ENCODE measurements around the gene TRAP1. TPM values are rescaled to one million over a fixed set of nuclear protein-coding genes. Genes with fewer than 3 reads are reported as not detected.

The TRAP1 gene
- total RNA-seq, 1 donor from 2014 or later: 104 TPM

DNA sequence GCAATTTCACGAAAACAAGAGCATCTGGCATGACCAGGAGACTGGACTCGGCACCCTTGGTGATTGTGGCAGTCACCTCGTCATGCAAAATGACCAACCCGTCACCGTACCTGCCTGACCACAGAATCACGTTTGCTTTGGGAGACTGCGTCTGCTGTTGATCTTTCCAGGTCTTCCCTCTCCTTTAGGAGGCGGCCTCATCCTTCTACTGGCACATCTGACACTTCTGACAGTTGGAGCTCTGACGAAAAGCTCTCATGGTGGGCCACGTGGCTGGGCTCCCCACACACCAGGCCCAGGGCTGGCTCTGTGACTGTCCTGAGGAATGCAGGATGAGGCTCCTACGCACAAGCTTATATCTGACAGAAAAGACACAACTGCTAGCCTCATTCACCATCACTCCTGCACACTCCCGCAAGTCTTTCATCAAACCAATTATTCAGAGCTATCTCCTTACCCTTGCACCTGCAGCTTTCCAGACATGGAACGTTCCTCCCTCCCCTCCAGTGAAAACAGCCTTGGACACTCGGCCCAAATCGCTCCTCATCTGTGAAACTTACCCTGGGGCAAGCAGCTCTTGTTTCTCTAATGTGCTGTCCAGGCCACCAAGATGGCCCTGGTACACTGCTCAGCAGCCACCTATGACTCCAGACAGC, 3.6 kb downstream of the TRAP1 start:
- DNase-seq (ENCODE audit: low read depth in 2 of 2): no peak

DNA sequence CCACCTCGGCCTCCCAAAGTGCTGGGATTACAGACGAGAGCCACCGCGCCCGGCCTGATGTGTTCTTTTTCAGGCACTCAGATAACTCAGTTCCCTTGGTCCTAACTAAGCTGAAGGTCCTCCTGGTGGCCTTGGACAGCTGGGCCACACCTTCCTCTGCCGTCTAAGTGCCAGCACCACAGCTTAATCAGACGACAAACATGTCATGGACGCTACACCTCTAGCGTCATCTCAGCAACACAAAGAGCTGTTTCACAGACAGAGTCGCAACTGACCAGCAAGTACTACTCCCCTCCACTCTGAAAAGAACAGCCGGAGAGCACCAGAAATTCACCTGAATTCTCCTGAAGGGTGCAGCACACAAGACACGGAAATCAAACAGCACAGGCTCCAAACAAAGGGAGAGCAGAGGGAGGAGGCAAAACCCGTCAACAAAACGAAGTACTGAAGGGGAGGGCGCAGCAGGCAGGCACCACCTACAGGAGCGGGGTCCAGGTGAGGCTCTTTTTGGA, 4.4 kb downstream of the TRAP1 start:
- DNase-seq (ENCODE audit: low read depth in 2 of 2): no peak

DNA sequence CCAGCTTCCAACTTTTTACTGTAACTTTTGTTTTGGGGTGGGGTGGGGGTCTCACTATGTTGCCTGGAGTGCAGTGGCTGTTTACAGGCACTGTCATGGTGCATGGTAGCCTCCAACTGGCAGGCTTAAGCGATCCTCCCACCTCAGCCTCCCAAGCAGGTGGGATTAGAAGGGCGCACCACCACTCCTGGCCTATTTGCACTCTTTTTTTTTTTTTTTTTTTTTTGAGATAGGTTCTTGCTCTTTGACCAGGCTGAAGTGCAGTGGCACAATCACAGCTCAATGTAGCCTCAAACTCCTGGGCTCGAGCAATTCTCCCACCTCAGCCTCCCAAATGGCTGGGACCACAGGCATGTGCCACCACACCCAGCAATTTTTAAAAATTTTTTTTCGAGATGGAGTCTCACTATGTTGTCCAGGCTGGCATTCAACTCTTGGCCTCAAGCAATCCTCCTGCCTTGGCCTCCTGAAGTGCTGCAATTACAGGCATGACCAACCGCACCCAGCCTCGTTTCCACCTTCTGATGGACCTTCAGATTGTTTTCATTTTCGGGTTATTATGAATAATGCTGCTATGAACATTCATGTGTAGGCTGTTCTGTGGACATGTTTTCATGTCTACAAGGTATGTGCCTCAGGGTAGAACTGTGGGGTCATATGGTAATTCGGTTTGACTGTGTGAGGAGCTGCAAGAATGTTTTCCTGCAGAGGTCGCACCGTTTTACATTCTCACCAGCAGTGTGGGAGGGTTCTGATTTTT, 10.9 kb downstream of the TRAP1 start:
- no peak for DNase-seq (ENCODE audit: low read depth in 2 of 2)

DNA sequence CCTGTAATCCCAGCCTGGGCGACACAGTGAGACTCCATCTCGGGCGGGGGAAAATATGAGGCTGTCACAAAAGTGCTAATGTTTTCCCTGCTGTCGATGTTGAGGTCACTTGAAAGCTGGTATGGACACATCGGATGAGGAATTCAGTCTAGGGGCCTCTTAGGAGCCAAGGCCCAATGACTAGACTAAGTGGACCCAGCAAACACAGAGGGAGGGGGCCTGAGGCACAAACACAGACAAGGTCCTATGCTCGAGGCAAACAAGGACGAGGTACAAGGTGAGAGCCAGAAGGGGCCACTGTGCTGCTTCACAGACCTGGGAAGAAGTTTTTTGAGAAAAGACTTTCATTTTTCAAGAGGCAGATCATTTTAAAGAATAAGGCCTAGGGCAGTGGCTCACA, 15.2 kb downstream of the TRAP1 start:
- DNase-seq (ENCODE audit: low read depth in 2 of 2): no peak

DNA sequence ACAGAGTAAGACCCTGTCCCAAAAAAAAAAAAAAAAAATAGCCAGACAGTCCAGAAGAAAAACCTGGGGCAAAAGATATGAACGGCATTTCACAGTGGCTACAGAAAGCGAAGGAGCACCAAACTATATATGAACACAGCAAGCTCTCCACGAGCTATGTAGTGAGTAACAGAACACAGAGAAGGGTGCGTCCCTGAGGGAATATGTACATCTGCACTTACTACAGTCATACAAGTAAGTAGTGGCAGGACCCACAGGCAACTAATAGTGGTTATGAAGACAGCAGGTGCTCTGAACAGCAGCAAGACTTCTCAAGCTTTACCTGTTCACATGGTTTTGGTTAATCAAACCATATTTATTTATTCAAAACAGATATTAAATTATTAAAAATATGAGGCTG, 15.8 kb downstream of the TRAP1 start:
- DNase-seq (ENCODE audit: low read depth in 2 of 2): no peak

DNA sequence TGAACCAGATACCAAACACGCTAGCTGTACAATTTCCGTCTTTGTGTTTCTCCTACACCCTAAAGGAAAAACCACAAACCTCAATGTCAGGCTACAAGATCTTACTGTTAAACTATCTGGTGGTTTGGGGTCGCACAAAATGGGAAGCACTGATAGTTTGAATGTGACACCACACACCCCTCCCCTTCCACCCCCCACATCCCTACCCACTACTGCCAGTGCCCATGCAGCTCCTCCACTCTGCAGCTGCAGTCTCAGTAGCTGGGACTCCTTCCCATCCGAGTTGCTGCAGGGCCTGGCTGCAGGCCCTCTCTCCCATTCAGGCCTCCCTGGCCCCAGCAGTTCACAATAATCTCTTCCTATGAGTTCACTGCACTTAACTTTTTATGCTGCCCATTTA, 18.4 kb downstream of the TRAP1 start:
- no peak for DNase-seq (ENCODE audit: low read depth in 2 of 2)

DNA sequence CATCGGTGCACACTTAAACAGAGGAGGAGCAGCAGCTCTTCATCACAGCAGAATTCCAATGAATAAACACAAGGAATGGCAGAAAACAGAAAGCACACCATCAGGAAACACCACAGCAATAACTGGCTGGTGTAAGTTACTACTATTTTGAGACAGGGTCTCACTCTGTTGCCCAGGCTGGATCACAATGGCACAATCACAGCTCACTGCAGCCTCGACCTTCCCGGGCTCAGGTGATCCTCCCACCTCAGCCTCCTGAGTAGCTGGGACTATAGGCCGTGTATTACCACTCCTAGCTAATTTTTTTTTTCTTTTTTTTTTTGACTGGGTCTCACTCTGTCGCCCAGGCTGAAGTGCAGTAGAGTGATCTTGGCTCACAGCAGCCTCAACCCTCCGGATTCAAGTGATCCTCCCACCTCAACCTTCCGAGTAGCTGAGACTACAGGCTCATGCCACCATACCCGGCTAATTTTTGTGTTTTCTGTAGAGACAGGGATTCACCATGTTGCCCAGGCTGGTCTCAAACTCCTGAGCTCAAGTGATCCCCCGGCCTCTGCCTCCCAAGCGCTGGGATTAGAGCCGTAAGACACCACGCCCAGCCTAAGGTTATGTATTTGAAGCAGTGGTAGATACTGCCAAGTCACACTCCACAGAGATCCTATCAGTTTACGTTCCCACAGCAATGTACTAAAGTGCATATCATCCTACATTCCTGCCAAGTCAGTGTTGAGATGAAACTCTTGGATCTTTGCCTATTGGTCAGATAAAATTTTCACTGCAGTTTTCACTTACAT, 20.7 kb downstream of the TRAP1 start:
- no peak for DNase-seq (ENCODE audit: low read depth in 2 of 2)

DNA sequence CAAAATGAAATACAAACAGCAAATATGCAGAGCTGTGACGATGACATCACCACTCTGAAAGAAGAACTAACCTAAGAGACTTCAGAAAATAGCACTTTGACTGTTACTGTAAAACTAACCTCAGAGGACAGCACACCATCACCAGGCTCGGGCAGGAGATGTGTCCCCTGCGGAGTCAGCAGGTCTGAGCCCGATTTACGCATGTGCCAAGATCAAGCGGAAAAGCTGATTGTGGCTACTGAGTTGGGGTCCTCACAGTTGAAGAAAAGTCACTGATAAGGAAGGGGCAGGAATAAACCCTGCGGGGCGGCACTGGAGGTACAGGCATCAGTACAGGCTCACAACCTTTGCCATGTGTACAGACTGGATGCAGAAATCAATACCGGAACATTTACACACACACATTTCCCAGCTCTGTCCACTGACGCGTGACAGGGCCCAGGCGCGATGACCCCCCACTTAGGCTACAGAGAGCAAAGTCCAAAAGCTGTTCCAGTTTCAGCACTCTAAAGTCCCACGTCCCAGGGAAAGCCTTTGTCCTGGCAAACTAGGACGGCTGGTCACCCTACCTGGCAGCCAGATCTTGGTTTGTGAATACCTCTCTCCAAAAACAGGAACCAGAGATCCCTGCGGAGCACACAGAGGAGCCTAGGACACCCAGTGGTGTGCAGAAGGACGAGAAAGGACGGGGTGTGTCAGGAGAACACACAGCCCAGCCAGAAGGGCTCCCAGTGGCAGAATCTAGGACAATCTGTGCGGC, 21.5 kb downstream of the TRAP1 start:
- DNase-seq (ENCODE audit: low read depth in 2 of 2): no peak

DNA sequence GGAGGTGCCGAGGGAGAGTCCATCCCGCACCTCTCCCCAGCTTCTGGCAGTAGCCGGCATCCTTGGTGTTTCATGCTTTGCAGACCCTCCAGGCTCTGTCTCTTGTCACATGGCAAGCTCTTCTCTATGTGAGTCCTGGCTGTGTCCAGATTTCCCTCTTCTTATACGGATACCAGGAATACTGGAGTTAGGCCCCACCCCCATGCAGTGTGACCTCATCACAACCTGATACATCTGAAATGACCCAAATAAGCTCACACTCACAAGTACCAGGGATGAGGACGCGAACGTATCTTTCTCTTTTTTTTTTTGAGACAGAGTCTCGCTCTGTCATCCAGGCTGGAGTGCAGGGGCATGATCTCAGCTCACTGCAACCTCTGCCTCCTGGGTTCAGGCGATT, 23.3 kb downstream of the TRAP1 start:
- DNase-seq (ENCODE audit: low read depth in 2 of 2): no peak

DNA sequence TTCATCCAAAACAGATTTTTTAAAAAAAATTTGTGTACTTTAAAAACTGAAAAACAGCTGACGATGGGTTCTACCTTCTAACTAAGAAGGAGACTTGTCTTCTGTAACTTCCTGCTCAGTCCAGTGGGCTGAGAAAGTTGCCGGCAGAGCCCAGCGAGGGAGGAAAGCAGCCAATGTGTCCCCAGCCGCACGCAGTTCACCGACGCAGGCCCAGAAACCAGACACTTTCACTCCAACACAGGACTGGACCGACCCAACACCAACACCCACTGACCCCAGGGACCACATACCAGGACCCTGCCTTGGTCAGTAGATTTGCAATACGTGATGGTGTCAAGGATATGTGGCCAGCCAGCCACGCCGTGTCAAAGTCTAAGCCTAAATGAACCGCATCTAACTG, 25.6 kb downstream of the TRAP1 start:
- DNase-seq (ENCODE audit: low read depth in 2 of 2): no peak

DNA sequence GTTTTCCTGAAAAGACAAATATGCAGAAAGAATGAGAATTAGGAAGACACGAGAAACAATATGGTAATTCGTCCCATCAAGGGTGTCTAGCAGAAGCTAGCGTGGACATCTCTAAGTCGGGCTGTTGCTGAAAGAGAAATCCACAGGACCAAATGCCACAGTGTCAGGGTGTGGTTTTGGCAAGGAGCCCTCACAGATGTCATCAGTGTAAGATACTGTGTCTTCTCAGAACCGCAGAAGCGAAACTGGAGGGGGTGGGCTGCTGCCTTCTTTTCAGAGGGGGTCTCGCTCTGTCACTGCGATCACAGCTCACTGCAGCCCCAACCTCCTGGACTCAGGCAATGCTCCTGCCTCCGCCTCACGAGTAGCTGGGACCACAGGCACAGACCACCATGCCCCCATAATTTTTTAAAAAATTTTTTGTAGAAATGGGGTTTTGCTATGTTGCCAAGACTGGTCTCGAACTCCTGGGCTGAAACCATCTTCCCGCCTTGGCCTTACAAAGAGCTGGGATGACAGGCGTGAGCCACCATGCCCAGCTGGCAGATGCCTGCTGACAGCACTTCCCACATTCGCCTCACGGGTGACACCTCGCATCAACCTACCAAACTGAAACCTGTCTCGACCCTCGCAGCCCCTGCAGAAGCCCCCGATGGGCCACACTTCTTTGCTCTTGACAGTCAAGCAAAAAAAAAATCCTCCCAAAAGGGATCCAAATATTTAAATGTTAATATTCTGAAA, 26.2 kb downstream of the TRAP1 start:
- no peak for DNase-seq (ENCODE audit: low read depth in 2 of 2)

DNA sequence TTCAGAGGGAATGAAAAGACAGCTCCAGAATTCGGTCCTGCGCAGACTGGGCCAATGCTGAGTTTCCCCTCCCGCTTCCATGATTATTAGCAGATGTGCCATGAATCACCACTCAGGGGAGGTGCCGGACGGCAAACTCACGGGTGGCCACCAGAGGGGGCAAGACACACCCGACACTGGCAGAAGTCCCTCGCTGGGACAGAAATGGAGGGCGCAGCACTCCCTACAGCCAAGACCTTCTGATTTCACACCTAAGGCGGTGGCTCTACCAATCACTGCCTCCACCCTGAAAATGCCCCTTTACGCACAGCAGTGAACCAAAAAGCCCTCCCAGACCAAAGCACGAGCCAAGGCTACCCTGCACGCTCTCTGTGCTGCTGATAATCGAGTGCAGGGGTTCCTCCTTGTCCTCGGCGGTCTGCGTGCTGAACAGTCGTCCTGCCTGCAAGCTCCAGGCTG, 26.8 kb downstream of the TRAP1 start:
- DNase-seq (ENCODE audit: low read depth in 2 of 2): peak; percentile 83 to 91

DNA sequence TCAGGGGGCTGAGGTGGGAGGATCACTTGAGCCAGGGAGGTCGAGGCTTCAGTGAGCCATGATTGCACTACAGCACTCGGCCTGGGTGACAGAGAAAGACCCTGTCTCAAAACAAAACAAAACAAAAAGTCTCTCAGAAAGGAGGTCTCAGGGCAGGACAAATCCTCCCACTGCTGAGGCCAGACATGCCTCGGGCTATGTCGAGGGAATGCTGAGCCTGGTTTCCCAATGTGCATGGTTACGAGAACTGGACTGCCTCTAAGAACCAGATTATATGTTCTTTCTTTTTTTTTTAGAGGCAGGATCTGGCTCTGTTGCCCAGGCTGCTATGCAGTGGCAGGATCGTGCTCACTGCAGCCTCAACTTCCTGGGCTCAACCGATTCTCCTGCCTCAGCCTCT, 27.6 kb downstream of the TRAP1 start:
- no peak for DNase-seq (ENCODE audit: low read depth in 2 of 2)

DNA sequence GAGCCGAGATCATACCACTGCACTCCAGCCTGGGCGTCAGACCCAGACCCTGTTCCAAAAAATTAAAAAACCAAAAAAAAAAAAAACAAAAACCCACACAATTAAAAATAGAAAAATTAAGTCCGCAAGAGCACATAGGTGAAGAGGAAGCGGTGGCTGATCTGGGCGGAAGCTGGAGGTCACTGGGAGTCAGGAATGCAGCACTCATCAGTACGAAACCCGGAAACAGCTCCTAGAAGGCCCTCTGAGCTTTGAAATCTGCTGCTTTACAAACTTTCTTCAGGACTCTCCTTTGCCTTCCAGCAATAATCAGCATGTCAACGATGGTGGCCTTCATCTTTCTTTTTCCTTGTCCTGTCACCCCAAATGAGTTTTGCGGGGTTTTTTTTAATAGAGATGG, 29.5 kb downstream of the TRAP1 start:
- peak; percentile 53 to 70 for DNase-seq (ENCODE audit: low read depth in 2 of 2)

DNA sequence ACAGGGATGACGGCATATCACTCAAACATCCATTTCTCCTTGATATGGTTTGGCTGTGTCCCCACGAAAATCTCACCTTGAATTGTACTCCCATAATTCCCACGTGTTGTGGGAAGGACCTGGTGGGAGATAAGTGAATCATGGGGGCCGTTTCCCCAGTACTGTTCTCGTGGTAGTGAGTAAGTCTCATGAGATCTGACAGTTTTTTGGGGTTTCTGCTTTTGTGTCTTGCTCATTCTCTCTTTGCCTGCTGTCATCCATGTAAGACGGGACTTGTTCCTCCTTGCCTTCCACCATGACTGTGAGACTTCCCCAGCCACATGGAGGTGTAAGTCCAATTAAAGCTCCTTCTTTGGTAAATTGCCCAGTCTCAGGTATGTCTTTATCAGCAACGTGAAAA, 30.3 kb downstream of the TRAP1 start:
- no peak for DNase-seq (ENCODE audit: low read depth in 2 of 2)

DNA sequence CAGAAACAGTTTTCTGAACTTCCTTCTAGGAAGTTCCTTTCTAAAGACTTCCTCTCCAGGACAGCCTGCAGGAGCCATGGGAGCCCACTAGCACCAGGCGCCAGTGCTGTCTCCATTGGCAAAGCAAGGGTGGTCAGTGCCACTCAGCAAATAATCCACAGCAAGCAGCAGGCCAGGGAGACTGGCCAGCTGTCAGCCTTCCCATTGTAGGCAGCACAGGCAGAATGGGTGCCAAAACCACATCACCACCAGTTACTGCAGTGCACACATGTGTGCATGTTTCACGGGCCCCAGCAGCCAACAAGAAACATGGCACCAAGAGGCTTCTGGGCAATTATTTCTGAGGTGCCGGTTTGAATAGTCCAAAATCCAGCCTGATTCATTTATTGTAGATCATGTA, 36.1 kb downstream of the TRAP1 start:
- DNase-seq (ENCODE audit: low read depth in 2 of 2): no peak

DNA sequence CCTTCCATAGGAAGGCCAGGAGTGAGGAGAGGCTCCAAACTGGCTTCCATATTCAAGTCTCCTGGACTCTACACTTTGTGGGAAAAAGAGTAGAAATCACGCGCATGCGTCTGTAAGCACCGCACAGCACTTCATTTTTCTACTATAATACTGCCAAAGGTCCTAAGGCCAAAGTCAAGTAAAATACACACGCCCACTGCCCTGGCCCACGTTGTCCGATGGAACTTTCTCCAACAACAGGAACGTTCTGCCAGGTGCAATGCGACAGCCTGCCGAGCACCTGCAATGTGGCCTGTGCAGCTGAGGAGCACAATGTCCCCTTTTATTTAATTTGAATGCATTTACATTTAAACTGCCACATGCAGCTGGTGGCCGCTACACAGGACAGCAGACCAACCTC, 39.3 kb downstream of the TRAP1 start:
- DNase-seq (ENCODE audit: low read depth in 2 of 2): no peak

DNA sequence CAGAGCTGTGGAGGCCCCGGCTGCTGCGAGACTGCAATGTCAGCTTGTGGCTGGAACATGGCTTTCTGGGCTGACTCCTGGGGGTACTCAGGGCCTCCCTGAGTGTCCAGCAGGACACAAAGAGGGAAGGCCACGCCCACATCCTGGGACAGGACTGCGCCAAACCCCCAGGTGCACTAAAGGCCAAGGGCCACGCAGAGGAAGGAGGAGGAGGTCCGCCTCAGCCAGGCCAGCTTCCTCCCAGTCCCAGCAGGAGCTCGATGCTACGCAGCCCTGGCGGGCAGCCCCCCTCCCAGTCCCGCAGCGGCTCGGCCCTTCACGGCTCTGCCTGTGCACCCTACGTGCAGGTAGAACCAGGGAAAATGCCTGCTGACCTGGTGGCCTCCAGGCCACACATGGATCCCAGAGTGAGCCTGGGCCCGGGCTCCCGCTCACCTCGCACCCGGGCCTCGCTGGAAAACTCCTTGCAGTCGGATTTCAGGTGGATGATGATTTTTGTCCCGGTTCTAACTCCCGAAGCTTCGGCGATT, 41.7 kb downstream of the TRAP1 start:
- no peak for DNase-seq (ENCODE audit: low read depth in 2 of 2)

DNA sequence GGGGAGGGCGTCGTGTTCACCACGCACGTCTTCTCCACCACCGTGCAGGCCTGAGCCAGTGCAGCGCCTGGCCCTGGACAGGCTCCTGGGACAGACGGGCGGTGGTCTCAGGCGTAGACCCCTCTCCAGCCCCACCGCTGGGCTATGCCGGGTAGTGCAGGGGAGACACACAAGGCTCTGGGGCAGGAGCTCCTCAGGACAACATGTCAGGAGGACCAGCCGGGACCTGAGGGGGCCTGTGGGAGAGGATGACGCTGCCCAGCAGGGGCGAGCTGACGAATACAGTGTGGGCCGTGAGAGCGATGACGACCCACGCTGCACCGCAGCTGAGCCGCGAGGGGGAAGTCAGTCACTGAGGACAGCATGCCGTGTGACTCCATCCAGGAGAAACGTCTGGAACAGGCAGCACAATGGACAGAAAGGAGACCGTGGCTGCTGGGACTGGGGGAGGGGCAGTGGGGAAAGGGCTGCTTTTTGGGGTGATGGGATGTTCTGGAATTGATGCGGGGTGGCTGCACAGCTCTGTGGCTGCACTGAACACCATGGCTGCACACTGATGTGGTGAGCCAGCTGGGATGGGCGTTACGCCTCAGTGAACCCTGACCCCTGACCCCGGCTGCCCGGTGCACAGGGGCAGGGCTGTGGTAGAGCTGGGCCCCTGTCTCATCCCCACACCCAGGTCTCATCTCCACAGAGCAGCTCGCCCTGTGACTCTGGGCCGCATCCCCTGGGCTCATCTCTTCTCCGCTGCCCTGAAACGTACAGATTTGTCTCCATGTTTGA, 42.6 kb downstream of the TRAP1 start:
- DNase-seq (ENCODE audit: low read depth in 2 of 2): no peak
